Transverse colon (tissue), 4 donors: ENCODE measurements around the gene FCHSD1. TPM values are rescaled to one million over a fixed set of nuclear protein-coding genes. Genes with fewer than 3 reads are reported as not detected.

Source experiments
- DNase-seq: peaks from one replicate; pipeline ENCODE4 v3.0.0-alpha.2; 2019
- H3K27ac ChIP-seq, 4 donors: fragments of 200-600 bp; sonication (generic); 2 replicates each; pipeline ENCODE4 v1.5.1; 2016 to 2018; ENCODE audit warnings: inconsistent platforms in 4 of 4
- H3K27me3 ChIP-seq: fragments of 200-600 bp; sonication (generic); 2 replicates; pipeline ENCODE4 v1.5.1; 2017; ENCODE audit warnings: inconsistent platforms
- H3K36me3 ChIP-seq, 4 donors: fragments of 200-600 bp; sonication (generic); 2 replicates each; pipeline ENCODE4 v1.5.1; 2017 to 2019; ENCODE audit warnings: inconsistent platforms in 4 of 4
- H3K4me1 ChIP-seq, 4 donors: fragments of 200-600 bp; sonication (generic); 2 replicates each; pipeline ENCODE4 v1.5.1; 2017 to 2020; ENCODE audit warnings: inconsistent platforms in 4 of 4
- H3K4me3 ChIP-seq, 4 donors: fragments of 200-600 bp; sonication (generic); 1 replicate in 1 of 4; 2 replicates in 3 of 4; pipeline versions ENCODE4 v1.5.1 to v1.6.1; 2017 to 2019; ENCODE audit warnings: inconsistent platforms in 4 of 4
- H3K9me3 ChIP-seq, 2 donors: fragments of 200-600 bp; sonication (generic); 2 replicates each; pipeline ENCODE4 v1.5.1; 2017 to 2019; ENCODE audit warnings: inconsistent platforms in 2 of 2
- EP300 ChIP-seq: sonication (generic); formaldehyde crosslinking; IDR thresholded peaks from one replicate; pipeline ENCODE4 v1.6.1; 2017; ENCODE audit warnings: antibody characterized with exemption, low read depth
- POLR2A ChIP-seq: fragments of 450-650 bp; IDR thresholded peaks from one replicate; pipeline ENCODE4 v1.6.1; 2016; ENCODE audit warnings: antibody characterized with exemption, mild to moderate bottlenecking, moderate library complexity
- POLR2AphosphoS5 ChIP-seq, 3 donors: sonication (generic); formaldehyde crosslinking; IDR thresholded peaks; one replicate each; pipeline ENCODE4 v1.6.1; 2016; ENCODE audit warnings: antibody characterized with exemption in 3 of 3
- WGBS, 2 donors: methylation state at CpG; one replicate each; pipeline ENCODE4 v1.1.5; 2018; ENCODE audit warnings: low coverage in 1 of 2; 5-methylcytosine and 5-hydroxymethylcytosine counted together
- in situ Hi-C, 4 donors: fragments of 200-750 bp; cut with MboI; loops; one replicate each; pipeline versions ENCODE4 v1.15.0 to v1.15.1; 2017; ENCODE audit warnings: low sequenced_read_pairs in 3 of 4, low pct_ligation_motif_present in 1 of 4, low pct_unique_long_range_greater_than_20kb in 1 of 4
- intact Hi-C: fragments of 100-400 bp; cut with DNase I; formaldehyde crosslinking; loops from one replicate; pipeline ENCODE4 v1.15.1; 2023; ENCODE audit warnings: low total_unique reads
- total RNA-seq, 4 donors: library from RNA; depleted of rRNA; stranded (reverse); fragments of >200 nt; gene quantifications; one replicate each; pipeline ENCODE4 v1.1.0, GENCODE V29; 2016
- TF ChIP-seq, protein P1 (sequence below), 5 experiments: fragments of 200-600 bp in 3 of 5; fragments of 450-650 bp in 2 of 5; sonication (generic) in 3 of 5; IDR thresholded peaks; 1 replicate in 2 of 5; 2 replicates in 3 of 5; pipeline ENCODE4 v1.5.1; 2016 to 2017; ENCODE audit warnings: antibody characterized with exemption in 5 of 5, inconsistent platforms in 3 of 5, mild to moderate bottlenecking in 2 of 5, moderate library complexity in 1 of 5

Gene FCHSD1
- total RNA-seq, 4 donors from 2014 or later: 26.1 to 69.9 (median 43.1) TPM

GRCh38 chr5:141639357-141640050 is 11.7 kb downstream of the FCHSD1 start:
- Histone ChIP-seq H3K4me3 (no peak overlapping the region), H3K4me1 (peaks cover 15 to 27% (median 26%) of the 10 kb centered on the region in 4 donors), H3K27ac (no peak overlapping the region), H3K9me3 (no peaks in the 10 kb centered on the region), H3K36me3 (peaks cover 0 to under 1% (median 0%) of the 10 kb centered on the region in 4 donors), H3K27me3 (no peaks in the 10 kb centered on the region)
- in situ Hi-C loops (no loop called here), intact Hi-C loops (no loop called here)
- TF ChIP-seq, protein P1, sequence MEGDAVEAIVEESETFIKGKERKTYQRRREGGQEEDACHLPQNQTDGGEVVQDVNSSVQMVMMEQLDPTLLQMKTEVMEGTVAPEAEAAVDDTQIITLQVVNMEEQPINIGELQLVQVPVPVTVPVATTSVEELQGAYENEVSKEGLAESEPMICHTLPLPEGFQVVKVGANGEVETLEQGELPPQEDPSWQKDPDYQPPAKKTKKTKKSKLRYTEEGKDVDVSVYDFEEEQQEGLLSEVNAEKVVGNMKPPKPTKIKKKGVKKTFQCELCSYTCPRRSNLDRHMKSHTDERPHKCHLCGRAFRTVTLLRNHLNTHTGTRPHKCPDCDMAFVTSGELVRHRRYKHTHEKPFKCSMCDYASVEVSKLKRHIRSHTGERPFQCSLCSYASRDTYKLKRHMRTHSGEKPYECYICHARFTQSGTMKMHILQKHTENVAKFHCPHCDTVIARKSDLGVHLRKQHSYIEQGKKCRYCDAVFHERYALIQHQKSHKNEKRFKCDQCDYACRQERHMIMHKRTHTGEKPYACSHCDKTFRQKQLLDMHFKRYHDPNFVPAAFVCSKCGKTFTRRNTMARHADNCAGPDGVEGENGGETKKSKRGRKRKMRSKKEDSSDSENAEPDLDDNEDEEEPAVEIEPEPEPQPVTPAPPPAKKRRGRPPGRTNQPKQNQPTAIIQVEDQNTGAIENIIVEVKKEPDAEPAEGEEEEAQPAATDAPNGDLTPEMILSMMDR (IDR thresholded peaks at IDR 0.05): no peak
- TF ChIP-seq EP300 (no peak), POLR2A (no peak), POLR2AphosphoS5 (IDR thresholded peaks at IDR 0.05) (no peak)
- 93 to 100% methylated on average over 1 to 12 of the region's 12 CpGs for WGBS, 2 donors
- DNase-seq: no peak

GRCh38 chr5:141638771-141639170 is 12.4 kb downstream of the FCHSD1 start:
- in situ Hi-C loops (no loop called here), intact Hi-C loops (no loop called here)
- peaks cover 15 to 31% (median 26%) of the 10 kb centered on the region in 4 donors for H3K4me1 ChIP-seq
- H3K27me3 ChIP-seq: no peaks in the 10 kb centered on the region
- no peak for DNase-seq
- no peaks in the 10 kb centered on the region for H3K36me3 ChIP-seq
- TF ChIP-seq POLR2AphosphoS5 (IDR thresholded peaks at IDR 0.05) (no peak), EP300 (no peak), POLR2A (no peak)
- TF ChIP-seq, protein P1 (IDR thresholded peaks at IDR 0.05): no peak
- H3K9me3 ChIP-seq: no peaks in the 10 kb centered on the region
- no peak overlapping the region for H3K4me3 ChIP-seq
- H3K27ac ChIP-seq: no peak overlapping the region
- 83% methylated on average over 2 of the region's 2 CpGs; no CpG with 5 or more reads in 1 of the 2 donors for WGBS, 2 donors

DNA sequence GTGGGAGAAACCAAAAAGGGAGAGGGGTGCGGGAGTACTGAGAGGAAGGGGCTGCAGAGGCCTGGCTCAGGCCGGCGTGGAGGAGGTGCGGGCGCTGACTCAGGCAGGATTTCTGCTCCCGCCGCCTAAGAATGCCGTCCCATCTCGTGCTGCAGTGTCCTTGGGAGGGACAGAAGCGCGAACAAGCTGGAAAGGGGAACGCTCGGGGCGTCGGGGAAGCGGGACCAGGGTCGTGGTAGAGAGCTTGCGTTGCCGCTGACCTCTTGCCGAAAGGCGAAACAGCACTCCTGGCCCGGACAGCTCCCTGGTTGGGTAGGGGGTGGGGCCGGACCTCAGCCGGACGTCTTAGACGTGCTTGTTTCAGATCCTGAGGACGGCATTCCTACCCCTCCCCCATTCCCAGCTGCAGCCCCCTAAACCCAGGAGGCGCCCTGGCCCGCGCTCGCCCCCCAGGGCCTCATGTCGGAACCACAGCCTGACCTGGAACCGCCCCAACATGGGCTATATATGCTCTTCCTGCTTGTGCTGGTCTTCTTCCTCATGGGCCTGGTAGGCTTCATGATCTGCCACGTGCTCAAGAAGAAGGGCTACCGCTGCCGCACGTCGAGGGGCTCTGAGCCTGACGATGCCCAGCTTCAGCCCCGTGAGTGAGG is 13.3 kb downstream of the FCHSD1 start:
- in situ Hi-C loops: no loop called here
- H3K27ac ChIP-seq: peak overlapping the region; percentile 79 to 87 (median 82)

GRCh38 chr5:141637123-141637766 is 14.0 kb downstream of the FCHSD1 start:
- H3K4me3 ChIP-seq: peak overlapping the region; percentile 40 to 72 (median 63)
- 1% methylated on average over 45 of the region's 63 CpGs; no CpG with 5 or more reads in 1 of the 2 donors for WGBS, 2 donors
- intact Hi-C loops: no loop called here
- H3K9me3 ChIP-seq: no peaks in the 10 kb centered on the region
- peak overlapping the region; percentile 79 to 87 (median 82) for H3K27ac ChIP-seq
- TF ChIP-seq POLR2AphosphoS5 (IDR thresholded peaks at IDR 0.05): no peak
- TF ChIP-seq, protein P1 (IDR thresholded peaks at IDR 0.05): no peak
- TF ChIP-seq EP300: no peak
- no peak for TF ChIP-seq POLR2A
- H3K4me1 ChIP-seq: peaks cover 15 to 31% (median 26%) of the 10 kb centered on the region in 4 donors
- H3K36me3 ChIP-seq: no peaks in the 10 kb centered on the region
- DNase-seq: peak; percentile 42
- H3K27me3 ChIP-seq: no peaks in the 10 kb centered on the region
- in situ Hi-C loops: no loop called here

More for the DNA sequence above, 13.3 kb downstream of the FCHSD1 start:
- no peaks in the 10 kb centered on the region for H3K27me3 ChIP-seq
- peak overlapping the region; percentile 40 to 72 (median 63) for H3K4me3 ChIP-seq
- H3K9me3 ChIP-seq: no peaks in the 10 kb centered on the region
- 0 to 7% methylated on average over 7 to 40 of the region's 40 CpGs for WGBS, 2 donors
- peaks cover 15 to 31% (median 26%) of the 10 kb centered on the region in 4 donors for H3K4me1 ChIP-seq
- no peaks in the 10 kb centered on the region for H3K36me3 ChIP-seq
- TF ChIP-seq, protein P1 (IDR thresholded peaks at IDR 0.05): peak in 4 of 5 experiments; percentile 25 to 51 (median 44)
- no peak for TF ChIP-seq POLR2AphosphoS5 (IDR thresholded peaks at IDR 0.05)
- DNase-seq: peak; percentile 66
- intact Hi-C loops: no loop called here
